ENCODE measurements around the gene KRTAP2-3. TPM values are rescaled to one million over a fixed set of nuclear protein-coding genes. Genes with fewer than 3 reads are reported as not detected.

KRTAP2-3 gene
- total and polyA plus RNA-seq, 2 experiments from 2014 or later = not detected

DNA sequence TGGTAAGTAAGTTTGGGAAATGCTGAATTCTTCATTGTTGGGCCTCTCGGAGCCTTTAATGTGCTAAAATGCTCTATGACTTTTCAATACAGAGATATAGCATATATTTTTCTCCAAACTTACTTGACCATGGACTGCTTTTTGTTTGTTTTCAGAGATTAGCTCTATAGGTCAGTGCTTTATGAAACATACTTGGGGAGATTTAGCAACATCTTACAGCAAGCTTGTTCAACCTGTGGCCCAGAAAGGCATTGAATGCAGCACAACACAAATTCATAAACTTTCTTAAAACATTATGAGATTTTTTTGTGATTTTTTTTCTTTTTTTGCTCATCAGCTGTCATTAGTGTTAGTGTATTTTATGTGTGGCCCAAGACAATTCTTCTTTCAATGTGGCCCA, 50.0 kb downstream of the KRTAP2-3 start:
- no peak for TF ChIP-seq EZH2phosphoT487 (IDR thresholded peaks at IDR 0.05; ENCODE audit: low read depth, severe bottlenecking, unreplicated experiment)
- TF ChIP-seq EZH2 (IDR thresholded peaks at IDR 0.05; ENCODE audit: borderline replicate concordance) = no peak
- TF ChIP-seq, protein P1, sequence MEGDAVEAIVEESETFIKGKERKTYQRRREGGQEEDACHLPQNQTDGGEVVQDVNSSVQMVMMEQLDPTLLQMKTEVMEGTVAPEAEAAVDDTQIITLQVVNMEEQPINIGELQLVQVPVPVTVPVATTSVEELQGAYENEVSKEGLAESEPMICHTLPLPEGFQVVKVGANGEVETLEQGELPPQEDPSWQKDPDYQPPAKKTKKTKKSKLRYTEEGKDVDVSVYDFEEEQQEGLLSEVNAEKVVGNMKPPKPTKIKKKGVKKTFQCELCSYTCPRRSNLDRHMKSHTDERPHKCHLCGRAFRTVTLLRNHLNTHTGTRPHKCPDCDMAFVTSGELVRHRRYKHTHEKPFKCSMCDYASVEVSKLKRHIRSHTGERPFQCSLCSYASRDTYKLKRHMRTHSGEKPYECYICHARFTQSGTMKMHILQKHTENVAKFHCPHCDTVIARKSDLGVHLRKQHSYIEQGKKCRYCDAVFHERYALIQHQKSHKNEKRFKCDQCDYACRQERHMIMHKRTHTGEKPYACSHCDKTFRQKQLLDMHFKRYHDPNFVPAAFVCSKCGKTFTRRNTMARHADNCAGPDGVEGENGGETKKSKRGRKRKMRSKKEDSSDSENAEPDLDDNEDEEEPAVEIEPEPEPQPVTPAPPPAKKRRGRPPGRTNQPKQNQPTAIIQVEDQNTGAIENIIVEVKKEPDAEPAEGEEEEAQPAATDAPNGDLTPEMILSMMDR (IDR thresholded peaks at IDR 0.05; ENCODE audit: poor library complexity) = no peak
- 91% methylated on average over 1 of the region's 1 CpG for WGBS (ENCODE audit: low lambda C conversion rate, missing lambda C conversion rate)

GRCh38 chr17:41009301-41009760, 50.6 kb downstream of the KRTAP2-3 start:
- Histone ChIP-seq H3K27ac (no peak overlapping the region), H3K4me2 (no peak overlapping the region), H3K4me1 (ENCODE audit: insufficient read depth) (peaks cover 6% of the 10 kb centered on the region), H3K79me2 (no peaks in the 10 kb centered on the region), H3K9me3 (ENCODE audit: low read depth) (no peaks in the 10 kb centered on the region), H2AFZ (no peak overlapping the region), H3K4me3 (no peak overlapping the region), H3K9me2 (replicated peaks; ENCODE audit: insufficient read depth) (no peaks in the 10 kb centered on the region), H3K27me3 (no peaks in the 10 kb centered on the region), H3K36me3 (replicated peaks; ENCODE audit: insufficient read depth, low read depth) (no peaks in the 10 kb centered on the region), H4K20me1 (ENCODE audit: insufficient read depth, poor library complexity, severe bottlenecking) (no peaks in the 10 kb centered on the region)
- TF ChIP-seq EZH2 (IDR thresholded peaks at IDR 0.05; ENCODE audit: borderline replicate concordance) = no peak
- no peak for TF ChIP-seq EZH2phosphoT487 (IDR thresholded peaks at IDR 0.05; ENCODE audit: low read depth, severe bottlenecking, unreplicated experiment)
- TF ChIP-seq, protein P1 (IDR thresholded peaks at IDR 0.05; ENCODE audit: poor library complexity) = no peak
- WGBS (ENCODE audit: low lambda C conversion rate, missing lambda C conversion rate) = 33% methylated on average over 4 of the region's 4 CpGs
- DNase-seq (ENCODE audit: low spot score) = no peak

More for the DNA sequence above, 50.0 kb downstream of the KRTAP2-3 start:
- H4K20me1 ChIP-seq (ENCODE audit: insufficient read depth, poor library complexity, severe bottlenecking) = no peaks in the 10 kb centered on the region
- H3K79me2 ChIP-seq = no peaks in the 10 kb centered on the region
- no peaks in the 10 kb centered on the region for H3K9me3 ChIP-seq (ENCODE audit: low read depth)
- no peak overlapping the region for H3K27ac ChIP-seq
- H3K4me2 ChIP-seq = no peak overlapping the region
- no peak overlapping the region for H3K4me3 ChIP-seq
- no peaks in the 10 kb centered on the region for H3K27me3 ChIP-seq
- no peak overlapping the region for H2AFZ ChIP-seq
- no peaks in the 10 kb centered on the region for H3K9me2 ChIP-seq (replicated peaks; ENCODE audit: insufficient read depth)
- DNase-seq (ENCODE audit: low spot score) = no peak
- peaks cover 6% of the 10 kb centered on the region for H3K4me1 ChIP-seq (ENCODE audit: insufficient read depth)
- H3K36me3 ChIP-seq (replicated peaks; ENCODE audit: insufficient read depth, low read depth) = no peaks in the 10 kb centered on the region

Other genes starting within 250 kb of the KRTAP2-3 start
Only the 30 nearest of the 38 such genes appear.
- gene KRT20, start 174.9 kb downstream of the KRTAP2-3 start, total RNA-seq = 2.4 and 3.4 TPM in 2 replicates
- gene KRT20, start 174.9 kb downstream of the KRTAP2-3 start, polyA plus RNA-seq = 1.5 and 1.6 TPM in 2 replicates
- 4.0 and 6.4 TPM in 2 replicates for gene KRT23, start 122.5 kb downstream of the KRTAP2-3 start, total RNA-seq
- gene KRT23, start 122.5 kb downstream of the KRTAP2-3 start, polyA plus RNA-seq = 2.0 and 4.0 TPM in 2 replicates
- 1.0 TPM in 1 of 2 replicates, not detected in the other for gene KRT39, start 93.2 kb downstream of the KRTAP2-3 start, total RNA-seq
- not detected in 2 replicates for gene KRT39, start 93.2 kb downstream of the KRTAP2-3 start, polyA plus RNA-seq
- gene KRT40, start 75.8 kb downstream of the KRTAP2-3 start, total RNA-seq = 0.33 TPM in 1 of 2 replicates, not detected in the other
- gene KRT40, start 75.8 kb downstream of the KRTAP2-3 start, polyA plus RNA-seq = 0.19 TPM in 1 of 2 replicates, not detected in the other
- gene KRTAP3-3, start 66.0 kb downstream of the KRTAP2-3 start, total RNA-seq = not detected in 2 replicates
- not detected in 2 replicates for gene KRTAP3-3, start 66.0 kb downstream of the KRTAP2-3 start, polyA plus RNA-seq
- not detected in 2 replicates for gene KRTAP3-2, start 60.2 kb downstream of the KRTAP2-3 start, total RNA-seq
- gene KRTAP3-2, start 60.2 kb downstream of the KRTAP2-3 start, polyA plus RNA-seq = not detected in 2 replicates
- gene KRTAP3-1, start 51.0 kb downstream of the KRTAP2-3 start, total RNA-seq = not detected in 2 replicates
- 2.7 and 3.4 TPM in 2 replicates for gene KRTAP3-1, start 51.0 kb downstream of the KRTAP2-3 start, polyA plus RNA-seq
- gene KRTAP1-5, start 32.9 kb downstream of the KRTAP2-3 start, total RNA-seq = not detected in 2 replicates
- gene KRTAP1-5, start 32.9 kb downstream of the KRTAP2-3 start, polyA plus RNA-seq = 0.44 TPM in 1 of 2 replicates, not detected in the other
- gene KRTAP1-4, start 29.9 kb downstream of the KRTAP2-3 start, total RNA-seq = not detected in 2 replicates
- not detected in 2 replicates for gene KRTAP1-4, start 29.9 kb downstream of the KRTAP2-3 start, polyA plus RNA-seq
- gene KRTAP1-3, start 25.2 kb downstream of the KRTAP2-3 start, total RNA-seq = not detected in 2 replicates
- not detected in 2 replicates for gene KRTAP1-3, start 25.2 kb downstream of the KRTAP2-3 start, polyA plus RNA-seq
- gene KRTAP1-1, start 18.7 kb downstream of the KRTAP2-3 start, total RNA-seq = not detected in 2 replicates
- not detected in 2 replicates for gene KRTAP1-1, start 18.7 kb downstream of the KRTAP2-3 start, polyA plus RNA-seq
- not detected in 2 replicates for gene KRTAP2-1, start 12.8 kb downstream of the KRTAP2-3 start, total RNA-seq
- not detected in 2 replicates for gene KRTAP2-1, start 12.8 kb downstream of the KRTAP2-3 start, polyA plus RNA-seq
- not detected in 2 replicates for gene KRTAP2-2, start 4.9 kb downstream of the KRTAP2-3 start, total RNA-seq
- gene KRTAP2-2, start 4.9 kb downstream of the KRTAP2-3 start, polyA plus RNA-seq = not detected in 2 replicates
- gene KRTAP2-4, start 5.8 kb upstream of the KRTAP2-3 start, total RNA-seq = not detected in 2 replicates
- not detected in 2 replicates for gene KRTAP2-4, start 5.8 kb upstream of the KRTAP2-3 start, polyA plus RNA-seq
- gene KRTAP4-7, start 24.0 kb upstream of the KRTAP2-3 start, total RNA-seq = not detected in 2 replicates
- not detected in 2 replicates for gene KRTAP4-7, start 24.0 kb upstream of the KRTAP2-3 start, polyA plus RNA-seq
- not detected in 2 replicates for gene KRTAP4-8, start 38.0 kb upstream of the KRTAP2-3 start, total RNA-seq
- not detected in 2 replicates for gene KRTAP4-8, start 38.0 kb upstream of the KRTAP2-3 start, polyA plus RNA-seq
- gene KRTAP4-16, start 42.1 kb upstream of the KRTAP2-3 start, total RNA-seq = not detected in 2 replicates
- not detected in 2 replicates for gene KRTAP4-16, start 42.1 kb upstream of the KRTAP2-3 start, polyA plus RNA-seq
- gene KRTAP4-9, start 45.3 kb upstream of the KRTAP2-3 start, total RNA-seq = not detected in 2 replicates
- not detected in 2 replicates for gene KRTAP4-9, start 45.3 kb upstream of the KRTAP2-3 start, polyA plus RNA-seq
- gene KRTAP4-11, start 58.3 kb upstream of the KRTAP2-3 start, total RNA-seq = not detected in 2 replicates
- not detected in 2 replicates for gene KRTAP4-11, start 58.3 kb upstream of the KRTAP2-3 start, polyA plus RNA-seq
- not detected in 2 replicates for gene KRTAP4-12, start 64.1 kb upstream of the KRTAP2-3 start, total RNA-seq
- not detected in 2 replicates for gene KRTAP4-12, start 64.1 kb upstream of the KRTAP2-3 start, polyA plus RNA-seq
- gene KRTAP4-6, start 80.4 kb upstream of the KRTAP2-3 start, total RNA-seq = not detected in 2 replicates
- gene KRTAP4-6, start 80.4 kb upstream of the KRTAP2-3 start, polyA plus RNA-seq = not detected in 2 replicates
- not detected in 2 replicates for gene KRTAP4-5, start 89.7 kb upstream of the KRTAP2-3 start, total RNA-seq
- not detected in 2 replicates for gene KRTAP4-5, start 89.7 kb upstream of the KRTAP2-3 start, polyA plus RNA-seq
- gene KRTAP4-4, start 100.6 kb upstream of the KRTAP2-3 start, total RNA-seq = not detected in 2 replicates
- not detected in 2 replicates for gene KRTAP4-4, start 100.6 kb upstream of the KRTAP2-3 start, polyA plus RNA-seq
- gene KRTAP4-3, start 108.1 kb upstream of the KRTAP2-3 start, total RNA-seq = not detected in 2 replicates
- gene KRTAP4-3, start 108.1 kb upstream of the KRTAP2-3 start, polyA plus RNA-seq = not detected in 2 replicates
- gene KRTAP4-2, start 118.1 kb upstream of the KRTAP2-3 start, total RNA-seq = not detected in 2 replicates
- gene KRTAP4-2, start 118.1 kb upstream of the KRTAP2-3 start, polyA plus RNA-seq = not detected in 2 replicates
- gene KRTAP4-1, start 124.8 kb upstream of the KRTAP2-3 start, total RNA-seq = not detected in 2 replicates
- not detected in 2 replicates for gene KRTAP4-1, start 124.8 kb upstream of the KRTAP2-3 start, polyA plus RNA-seq
- not detected in 2 replicates for gene KRTAP9-1, start 129.8 kb upstream of the KRTAP2-3 start, total RNA-seq
- not detected in 2 replicates for gene KRTAP9-1, start 129.8 kb upstream of the KRTAP2-3 start, polyA plus RNA-seq
- not detected in 2 replicates for gene KRTAP9-2, start 166.5 kb upstream of the KRTAP2-3 start, total RNA-seq
- gene KRTAP9-2, start 166.5 kb upstream of the KRTAP2-3 start, polyA plus RNA-seq = not detected in 2 replicates
- not detected in 2 replicates for gene KRTAP9-3, start 172.3 kb upstream of the KRTAP2-3 start, total RNA-seq
- not detected in 2 replicates for gene KRTAP9-3, start 172.3 kb upstream of the KRTAP2-3 start, polyA plus RNA-seq
- not detected in 2 replicates for gene KRTAP9-8, start 177.9 kb upstream of the KRTAP2-3 start, total RNA-seq
- gene KRTAP9-8, start 177.9 kb upstream of the KRTAP2-3 start, polyA plus RNA-seq = not detected in 2 replicates

Measured in hepatocyte (in vitro differentiated cells).